Measurements from ENCODE around the gene NISCH. TPM values are rescaled to one million over a fixed set of nuclear protein-coding genes. Genes with fewer than 3 reads are reported as not detected.
A peak's percentile ranks its signal among the peaks of the same experiment; 100 is the strongest.

Gene NISCH
- polyA plus RNA-seq, 3 donors: 9.7 to 106 (median 13.1) TPM

DNA sequence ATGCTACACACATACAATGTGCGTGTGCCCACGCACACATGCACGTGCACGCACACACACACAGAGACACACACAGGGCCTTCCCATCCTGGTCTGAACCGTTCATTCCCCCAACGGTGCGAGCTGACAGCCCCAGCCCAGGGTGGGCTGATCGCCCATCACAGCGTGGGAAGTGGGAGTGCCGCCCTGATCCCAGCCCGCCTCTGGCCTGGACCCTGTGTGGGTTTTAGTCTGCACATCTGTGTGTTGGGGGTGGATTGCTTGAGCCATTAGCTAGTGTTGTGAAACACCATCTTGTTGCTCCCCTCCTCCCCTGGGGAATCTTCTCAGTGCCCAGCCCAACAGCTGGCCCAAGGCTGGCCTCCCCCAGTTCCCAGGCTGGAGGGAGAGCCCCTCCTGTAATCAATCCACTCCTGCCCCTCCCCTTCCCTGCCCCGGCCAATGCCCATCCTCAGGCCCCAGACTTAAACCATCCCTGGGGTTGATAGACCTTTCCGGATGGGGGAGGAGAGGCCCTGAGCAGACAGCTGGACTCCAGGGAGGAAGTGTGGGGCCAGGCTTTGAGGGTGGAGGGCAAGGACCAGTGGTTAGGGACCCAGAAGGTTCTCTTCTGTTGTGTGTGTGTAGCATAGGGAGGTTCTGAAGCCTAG lies 18.8 kb upstream of the NISCH start:
- H3K27me3 ChIP-seq (ENCODE audit: control insufficient read depth in 2 of 2, insufficient read depth in 2 of 2, low read length in 2 of 2): no peaks in the 10 kb centered on the region
- H3K4me2 ChIP-seq (replicated peaks; ENCODE audit: extremely low read depth, low read length, poor library complexity, severe bottlenecking): peak overlapping the region; percentile 30
- Mint-ChIP-seq H3K4me3 (peak overlapping the region in 1 of 2 donors; percentile 27), H3K36me3 (no peaks in the 10 kb centered on the region), H3K4me1 (peaks cover 40% of the 10 kb centered on the region), H3K9me3 (peaks cover 0 to 3% (median 0%) of the 10 kb centered on the region in 7 donors), H3K27ac (peak overlapping the region in 3 of 7 donors; percentile 36 to 57 (median 42)), H3K27me3 (ENCODE audit: low read depth in 3 of 3) (peaks cover 0 to 7% (median 3%) of the 10 kb centered on the region in 3 donors)
- no peaks in the 10 kb centered on the region for H3K79me2 ChIP-seq (ENCODE audit: insufficient read depth, low read length)
- TF ChIP-seq, protein P1, sequence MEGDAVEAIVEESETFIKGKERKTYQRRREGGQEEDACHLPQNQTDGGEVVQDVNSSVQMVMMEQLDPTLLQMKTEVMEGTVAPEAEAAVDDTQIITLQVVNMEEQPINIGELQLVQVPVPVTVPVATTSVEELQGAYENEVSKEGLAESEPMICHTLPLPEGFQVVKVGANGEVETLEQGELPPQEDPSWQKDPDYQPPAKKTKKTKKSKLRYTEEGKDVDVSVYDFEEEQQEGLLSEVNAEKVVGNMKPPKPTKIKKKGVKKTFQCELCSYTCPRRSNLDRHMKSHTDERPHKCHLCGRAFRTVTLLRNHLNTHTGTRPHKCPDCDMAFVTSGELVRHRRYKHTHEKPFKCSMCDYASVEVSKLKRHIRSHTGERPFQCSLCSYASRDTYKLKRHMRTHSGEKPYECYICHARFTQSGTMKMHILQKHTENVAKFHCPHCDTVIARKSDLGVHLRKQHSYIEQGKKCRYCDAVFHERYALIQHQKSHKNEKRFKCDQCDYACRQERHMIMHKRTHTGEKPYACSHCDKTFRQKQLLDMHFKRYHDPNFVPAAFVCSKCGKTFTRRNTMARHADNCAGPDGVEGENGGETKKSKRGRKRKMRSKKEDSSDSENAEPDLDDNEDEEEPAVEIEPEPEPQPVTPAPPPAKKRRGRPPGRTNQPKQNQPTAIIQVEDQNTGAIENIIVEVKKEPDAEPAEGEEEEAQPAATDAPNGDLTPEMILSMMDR (IDR thresholded peaks at IDR 0.05): no peak
- DNase-seq: peak in 1 of 3 donors; percentile 8
- no peak overlapping the region for H3K4me3 ChIP-seq (replicated peaks in 1 of 3; ENCODE audit: low read depth in 2 of 3, low read length in 3 of 3)
- WGBS (ENCODE audit: insufficient coverage): 37% methylated on average over 3 of the region's 13 CpGs
- H4K20me1 ChIP-seq (ENCODE audit: insufficient read depth, low read length): no peaks in the 10 kb centered on the region
- no peaks in the 10 kb centered on the region for H3K36me3 ChIP-seq (replicated peaks in 1 of 2; ENCODE audit: control insufficient read depth in 1 of 2, insufficient read depth in 2 of 2, low read length in 2 of 2)
- no peak overlapping the region for H3K27ac ChIP-seq (ENCODE audit: low read depth in 1 of 2, low read length in 2 of 2)
- peak overlapping the region; percentile 72 for H2AFZ ChIP-seq (ENCODE audit: insufficient read depth, low read depth, low read length, poor library complexity, severe bottlenecking)
- H3K4me1 ChIP-seq (ENCODE audit: control insufficient read depth in 1 of 2, insufficient read depth in 2 of 2, low read length in 2 of 2): peaks cover 36 to 39% of the 10 kb centered on the region in 2 donors
- H3K9ac ChIP-seq (ENCODE audit: insufficient read depth, low read length, poor library complexity, severe bottlenecking): no peak overlapping the region
- no peaks in the 10 kb centered on the region for H3K9me3 ChIP-seq (replicated peaks in 1 of 2; ENCODE audit: control insufficient read depth in 1 of 2, insufficient read depth in 1 of 2, low read length in 2 of 2)
- intact Hi-C loops (cut with micrococcal nuclease): no loop called here

DNA sequence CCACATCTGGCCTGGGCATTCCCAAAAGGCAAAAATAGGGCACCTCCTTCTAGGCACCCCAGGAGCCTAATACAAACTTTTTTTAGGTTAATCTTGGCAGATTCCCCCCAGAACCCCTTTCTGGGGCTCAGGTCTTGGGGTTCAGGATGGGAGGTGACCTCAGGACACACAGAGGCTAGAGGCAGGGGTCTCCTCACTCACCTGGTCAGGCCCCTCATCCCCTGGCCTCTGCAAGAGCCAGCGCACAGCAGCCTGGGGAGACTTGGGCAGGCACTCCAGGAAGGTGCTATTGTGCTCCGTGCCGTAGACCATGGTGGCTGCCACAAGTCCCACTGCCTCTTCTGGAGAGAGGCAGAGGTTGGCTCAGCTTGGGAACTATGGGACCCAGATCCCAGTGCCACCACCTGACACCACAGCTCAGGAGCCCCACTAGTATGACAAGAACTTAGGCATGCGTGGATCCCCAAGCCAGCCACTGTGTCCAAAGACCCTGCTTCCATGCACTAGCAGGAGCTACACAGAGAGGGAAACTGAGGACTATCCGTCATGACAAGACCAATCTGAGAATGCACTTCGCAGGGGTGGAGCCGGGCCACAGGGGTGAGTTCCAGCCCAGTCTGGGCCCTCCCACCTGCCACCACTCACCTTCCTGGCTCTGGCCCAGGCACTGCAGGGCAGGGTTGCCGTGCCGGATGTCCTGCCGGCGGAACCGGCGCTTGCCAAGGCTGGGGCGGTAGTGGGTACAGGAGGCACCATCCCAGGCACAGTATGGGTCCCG lies 17.9 kb upstream of the NISCH start:
- no peaks in the 10 kb centered on the region for H3K27me3 ChIP-seq (ENCODE audit: control insufficient read depth in 2 of 2, insufficient read depth in 2 of 2, low read length in 2 of 2)
- no peak overlapping the region for H2AFZ ChIP-seq (ENCODE audit: insufficient read depth, low read depth, low read length, poor library complexity, severe bottlenecking)
- peaks cover 32% of the 10 kb centered on the region for H3K4me1 Mint-ChIP-seq
- H3K4me1 ChIP-seq (ENCODE audit: control insufficient read depth in 1 of 2, insufficient read depth in 2 of 2, low read length in 2 of 2): peaks cover 29 to 32% of the 10 kb centered on the region in 2 donors
- intact Hi-C loops (cut with micrococcal nuclease): no loop called here
- H3K36me3 Mint-ChIP-seq: no peaks in the 10 kb centered on the region
- H3K36me3 ChIP-seq (replicated peaks in 1 of 2; ENCODE audit: control insufficient read depth in 1 of 2, insufficient read depth in 2 of 2, low read length in 2 of 2): no peaks in the 10 kb centered on the region
- peak overlapping the region in 1 of 7 donors; percentile 57 for H3K27ac Mint-ChIP-seq
- peaks cover 0 to 7% (median 3%) of the 10 kb centered on the region in 3 donors for H3K27me3 Mint-ChIP-seq (ENCODE audit: low read depth in 3 of 3)
- no peaks in the 10 kb centered on the region for H3K79me2 ChIP-seq (ENCODE audit: insufficient read depth, low read length)
- TF ChIP-seq, protein P1 (IDR thresholded peaks at IDR 0.05): no peak
- H3K9me3 Mint-ChIP-seq: no peaks in the 10 kb centered on the region
- peak overlapping the region; percentile 30 for H3K4me2 ChIP-seq (replicated peaks; ENCODE audit: extremely low read depth, low read length, poor library complexity, severe bottlenecking)
- no peak overlapping the region for H3K4me3 ChIP-seq (replicated peaks in 1 of 3; ENCODE audit: low read depth in 2 of 3, low read length in 3 of 3)
- no peaks in the 10 kb centered on the region for H3K9me3 ChIP-seq (replicated peaks in 1 of 2; ENCODE audit: control insufficient read depth in 1 of 2, insufficient read depth in 1 of 2, low read length in 2 of 2)
- 97% methylated on average over 15 of the region's 15 CpGs for WGBS (ENCODE audit: insufficient coverage)
- H4K20me1 ChIP-seq (ENCODE audit: insufficient read depth, low read length): no peaks in the 10 kb centered on the region
- no peak for DNase-seq
- no peak overlapping the region for H3K27ac ChIP-seq (ENCODE audit: low read depth in 1 of 2, low read length in 2 of 2)
- no peak overlapping the region for H3K4me3 Mint-ChIP-seq
- H3K9ac ChIP-seq (ENCODE audit: insufficient read depth, low read length, poor library complexity, severe bottlenecking): no peak overlapping the region

Data from CD14-positive monocyte (primary cell).